Measurements from ENCODE around the gene C4orf50. TPM values are rescaled to one million over a fixed set of nuclear protein-coding genes. Genes with fewer than 3 reads are reported as not detected.

C4orf50 gene
- total and polyA plus RNA-seq, 10 of the 15 experiments (the other 5 are each of a cell fraction or from before 2014, with no cell fraction given) = 0.04 to 0.09 (median 0.05) TPM; not detected in 3

- in situ Hi-C loops (cut with MboI) = no loop called here
- 17% methylated on average over 4 of the region's 4 CpGs for WGBS (ENCODE audit: insufficient coverage, insufficient replicate concordance, low lambda C conversion rate, missing lambda C conversion rate)
- TF ChIP-seq SMC3 (IDR thresholded peaks at IDR 0.05; ENCODE audit: borderline replicate concordance, low read length) = no peak
- TF ChIP-seq CEBPB (IDR thresholded peaks at IDR 0.05; ENCODE audit: borderline replicate concordance in 1 of 2, low read depth in 2 of 2, low read length in 2 of 2) = no peak
- TF ChIP-seq ELK1 (IDR thresholded peaks at IDR 0.05; ENCODE audit: low read depth, low read length) = no peak
- no peak for TF ChIP-seq ZBTB11 (CRISPR knock-in tag; IDR thresholded peaks at IDR 0.05)
- no peak for TF ChIP-seq ZBED1 (IDR thresholded peaks at IDR 0.05; ENCODE audit: borderline replicate concordance)
- no peak for TF ChIP-seq RELA (IDR thresholded peaks at IDR 0.05; ENCODE audit: borderline replicate concordance, partially characterized antibody)
- no peak for TF ChIP-seq MLLT1 (IDR thresholded peaks at IDR 0.05)
- TF ChIP-seq KLF5 (IDR thresholded peaks at IDR 0.05; ENCODE audit: partially characterized antibody) = no peak
- no peak for TF ChIP-seq PKNOX1 (IDR thresholded peaks at IDR 0.05)
- no peak for TF ChIP-seq E4F1 (IDR thresholded peaks at IDR 0.05; ENCODE audit: borderline replicate concordance, partially characterized antibody)
- no peak for TF ChIP-seq GATAD2B (conservative IDR thresholded peaks at IDR 0.05; ENCODE audit: low read depth)
- TF ChIP-seq EP300 (IDR thresholded peaks at IDR 0.05; ENCODE audit: borderline replicate concordance in 1 of 2, control insufficient read depth in 1 of 2, low read depth in 2 of 2, low read length in 2 of 2) = no peak
Measured at GRCh38 chr4:6005175-6005574, 13.1 kb downstream of the C4orf50 start.

More at GRCh38 chr4:6005175-6005574, 13.1 kb downstream of the C4orf50 start:
- Histone ChIP-seq H3K79me2 (ENCODE audit: control insufficient read depth, insufficient read depth, low read length) (no peaks in the 10 kb centered on the region), H3K27ac (ENCODE audit: control insufficient read depth, insufficient read depth) (no peak overlapping the region), H3K4me3 (no peak overlapping the region), H4K20me1 (ENCODE audit: control insufficient read depth, insufficient read depth) (no peaks in the 10 kb centered on the region), H3K36me3 (ENCODE audit: control insufficient read depth in 2 of 2, insufficient read depth in 2 of 2, low read length in 1 of 2) (no peaks in the 10 kb centered on the region), H3K4me2 (ENCODE audit: control insufficient read depth, insufficient read depth) (no peak overlapping the region), H3K9ac (ENCODE audit: control insufficient read depth, insufficient read depth, low read length) (no peak overlapping the region), H3K27me3 (replicated peaks in 1 of 2; ENCODE audit: control insufficient read depth in 2 of 2, insufficient read depth in 2 of 2, low read length in 1 of 2) (peaks cover 0 to 1% of the 10 kb centered on the region in 2 experiments; a peak in 2 of 4 replicates), H2AFZ (ENCODE audit: control insufficient read depth, low read depth, low read length) (no peak overlapping the region), H3K9me3 (replicated peaks; ENCODE audit: control insufficient read depth, insufficient read depth, low read length) (no peaks in the 10 kb centered on the region), H3K4me1 (ENCODE audit: control insufficient read depth, insufficient read depth, low read length) (no peaks in the 10 kb centered on the region)
- POLR2A ChIA-PET = no interaction called here
- CTCF ChIA-PET = no interaction called here
- SMC1A ChIA-PET (ENCODE audit: uncharacterized antibody, unreplicated experiment) = no interaction called here
- RAD21 ChIA-PET (ENCODE audit: unreplicated experiment) = no interaction called here
- no peak for DNase-seq (ENCODE audit: low read depth, low spot score)
- intact Hi-C loops (cut with micrococcal nuclease; ENCODE audit: unreplicated experiment) = no loop called here
- no TSS peak for BruUV-seq (replicated peaks)
- no peak for FAIRE-seq
- no peak for ATAC-seq

All from GM12878 (cell line).